ENCODE data around the gene NTPCR. TPM values are rescaled to one million over a fixed set of nuclear protein-coding genes. Genes with fewer than 3 reads are reported as not detected.

NTPCR gene
- total RNA-seq, 1 experiment from 2014 or later = 46.8 TPM

DNA sequence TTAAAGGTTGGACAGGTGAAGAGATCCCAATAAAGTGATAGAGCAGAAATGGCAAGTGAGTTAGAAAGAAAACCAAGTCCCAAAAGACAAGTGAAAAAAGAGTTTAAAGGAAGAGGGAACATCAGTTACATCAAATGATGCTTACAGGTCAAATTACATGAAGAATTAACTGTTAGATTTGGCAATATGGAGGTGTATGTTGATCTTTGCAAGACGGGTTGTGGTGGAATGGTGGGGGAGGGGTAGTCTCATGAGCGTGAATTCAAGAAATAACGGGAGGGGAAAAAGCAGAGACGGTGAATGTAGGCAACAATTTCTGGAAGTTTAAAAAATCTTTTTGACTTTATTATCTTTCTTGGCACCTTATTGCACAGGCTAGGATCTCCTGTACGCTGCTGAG lies 76.6 kb downstream of the NTPCR start:
- in situ Hi-C loops (cut with HindIII; ENCODE audit: low pct_unique_long_range_greater_than_20kb, low sequenced_read_pairs) = no loop called here
- intact Hi-C loops (cut with micrococcal nuclease; ENCODE audit: unreplicated experiment) = loop anchor here (1.0 to 10.0 kb wide), 2 partner anchors 204 to 392 kb away; partner anchors contain the start of gene SIPA1L2

GRCh38 chr1:233031521-233031920 lies 81.1 kb downstream of the NTPCR start:
- no peak overlapping the region for H3K4me3 ChIP-seq (ENCODE audit: low read depth in 2 of 2, low read length in 2 of 2)
- no peak for DNase-seq (ENCODE audit: low read depth, low spot score)
- no TSS peak for BruUV-seq (replicated peaks)
- H3K27ac ChIP-seq (ENCODE audit: low read length) = no peak overlapping the region
- in situ Hi-C loops (cut with HindIII; ENCODE audit: low pct_unique_long_range_greater_than_20kb, low sequenced_read_pairs) = no loop called here
- H3K4me1 ChIP-seq (ENCODE audit: control insufficient read depth, insufficient read depth, low read length) = no peaks in the 10 kb centered on the region
- H3K27me3 ChIP-seq (ENCODE audit: control insufficient read depth, insufficient read depth, low read length) = peaks cover 3% of the 10 kb centered on the region; the same call in 1 of the 2 replicates
- no peaks in the 10 kb centered on the region for H3K9me3 ChIP-seq (ENCODE audit: control insufficient read depth, insufficient read depth, low read depth, low read length)
- TF ChIP-seq REST (IDR thresholded peaks at IDR 0.05; ENCODE audit: insufficient read depth in 1 of 2, low read depth in 2 of 2, low read length in 1 of 2) (no peak), TCF7L2 (IDR thresholded peaks at IDR 0.05; ENCODE audit: low read depth, low read length) (no peak), SIN3A (IDR thresholded peaks at IDR 0.05; ENCODE audit: borderline replicate concordance, insufficient read depth, low read depth, low read length) (no peak), CTCF (IDR thresholded peaks at IDR 0.05) (no peak), POLR2AphosphoS5 (IDR thresholded peaks at IDR 0.05; ENCODE audit: low read depth, low read length) (no peak)
- CTCF ChIA-PET = no interaction called here
- no peak for ATAC-seq
- H3K36me3 ChIP-seq (ENCODE audit: control insufficient read depth, insufficient read depth, low read length) = no peaks in the 10 kb centered on the region
- intact Hi-C loops (cut with micrococcal nuclease; ENCODE audit: unreplicated experiment) = no loop called here
- POLR2A ChIA-PET = no interaction called here

More for the DNA sequence above, 76.6 kb downstream of the NTPCR start:
- Histone ChIP-seq H3K27ac (ENCODE audit: low read length) (no peak overlapping the region), H3K4me3 (ENCODE audit: low read depth in 2 of 2, low read length in 2 of 2) (no peak overlapping the region), H3K36me3 (ENCODE audit: control insufficient read depth, insufficient read depth, low read length) (no peaks in the 10 kb centered on the region), H3K4me1 (ENCODE audit: control insufficient read depth, insufficient read depth, low read length) (no peaks in the 10 kb centered on the region), H3K9me3 (ENCODE audit: control insufficient read depth, insufficient read depth, low read depth, low read length) (no peaks in the 10 kb centered on the region), H3K27me3 (ENCODE audit: control insufficient read depth, insufficient read depth, low read length) (peaks cover 3% of the 10 kb centered on the region; the same call in 1 of the 2 replicates)
- CTCF ChIA-PET = no interaction called here
- BruUV-seq (replicated peaks) = no TSS peak
- POLR2A ChIA-PET = no interaction called here
- DNase-seq (ENCODE audit: low read depth, low spot score) = no peak
- TF ChIP-seq CTCF (IDR thresholded peaks at IDR 0.05) = no peak
- no peak for TF ChIP-seq REST (IDR thresholded peaks at IDR 0.05; ENCODE audit: insufficient read depth in 1 of 2, low read depth in 2 of 2, low read length in 1 of 2)
- TF ChIP-seq POLR2AphosphoS5 (IDR thresholded peaks at IDR 0.05; ENCODE audit: low read depth, low read length) = no peak
- TF ChIP-seq TCF7L2 (IDR thresholded peaks at IDR 0.05; ENCODE audit: low read depth, low read length) = no peak
- TF ChIP-seq SIN3A (IDR thresholded peaks at IDR 0.05; ENCODE audit: borderline replicate concordance, insufficient read depth, low read depth, low read length) = no peak
- no peak for ATAC-seq

All from Panc1 (cell line).